OCI-M2 (cell line): ENCODE data around the gene STX1A.

Experiments
- DNase-seq: peaks from one replicate; lab custom pipeline; 2025; ENCODE audit not compliant: unreplicated experiment; lab: John Stamatoyannopoulos, UW

STX1A gene

DNA sequence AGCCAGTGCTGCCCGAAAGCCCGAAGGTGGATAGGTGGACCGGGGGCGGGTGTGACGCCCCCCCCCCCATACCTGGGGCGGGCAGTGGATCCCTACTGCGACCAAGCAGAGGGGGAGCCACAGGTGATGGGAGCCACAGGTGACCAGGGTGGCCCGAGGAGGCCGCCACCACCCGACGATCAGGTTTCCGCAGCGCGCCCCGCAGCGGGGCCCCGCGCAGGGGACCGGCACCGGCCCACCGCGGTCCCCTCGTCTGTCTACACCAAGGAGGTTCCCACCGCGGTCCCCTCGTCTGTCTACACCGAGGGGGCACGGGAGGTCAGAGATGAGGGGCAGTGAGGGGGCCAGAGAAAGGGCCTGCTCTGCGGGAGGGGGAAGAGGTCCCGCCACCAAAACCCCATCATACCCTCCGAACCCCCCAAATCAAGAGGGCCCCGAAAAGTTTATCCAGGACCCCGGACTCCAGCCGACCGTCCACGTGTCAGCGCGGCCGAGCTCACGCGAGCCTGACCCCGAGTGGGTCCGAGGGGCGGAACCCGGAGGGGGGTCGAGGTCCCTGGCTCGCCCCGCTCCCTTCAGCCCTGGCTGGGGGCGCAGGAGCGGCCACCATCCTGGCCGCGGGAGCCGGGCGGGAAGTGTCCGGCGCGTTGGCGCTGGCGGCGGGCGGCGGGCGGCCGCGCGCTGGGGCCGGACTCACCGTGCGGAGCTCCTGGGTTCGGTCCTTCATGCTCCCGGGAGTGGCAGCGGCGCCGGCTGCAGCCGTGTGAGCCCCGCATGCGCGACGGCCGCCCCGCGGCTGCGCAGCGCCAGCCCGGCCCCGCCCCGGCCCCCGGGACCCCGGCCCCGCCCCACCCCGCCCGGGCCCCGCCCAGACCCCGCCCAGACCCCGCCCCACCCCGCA, at the start of gene STX1A:
Gene STX1A, minus strand, starts transcription at position 765 of the 901 bp plus-strand sequence. Its CDS starts 38 bp downstream, at position 727.
- DNase-seq = no peak

DNA sequence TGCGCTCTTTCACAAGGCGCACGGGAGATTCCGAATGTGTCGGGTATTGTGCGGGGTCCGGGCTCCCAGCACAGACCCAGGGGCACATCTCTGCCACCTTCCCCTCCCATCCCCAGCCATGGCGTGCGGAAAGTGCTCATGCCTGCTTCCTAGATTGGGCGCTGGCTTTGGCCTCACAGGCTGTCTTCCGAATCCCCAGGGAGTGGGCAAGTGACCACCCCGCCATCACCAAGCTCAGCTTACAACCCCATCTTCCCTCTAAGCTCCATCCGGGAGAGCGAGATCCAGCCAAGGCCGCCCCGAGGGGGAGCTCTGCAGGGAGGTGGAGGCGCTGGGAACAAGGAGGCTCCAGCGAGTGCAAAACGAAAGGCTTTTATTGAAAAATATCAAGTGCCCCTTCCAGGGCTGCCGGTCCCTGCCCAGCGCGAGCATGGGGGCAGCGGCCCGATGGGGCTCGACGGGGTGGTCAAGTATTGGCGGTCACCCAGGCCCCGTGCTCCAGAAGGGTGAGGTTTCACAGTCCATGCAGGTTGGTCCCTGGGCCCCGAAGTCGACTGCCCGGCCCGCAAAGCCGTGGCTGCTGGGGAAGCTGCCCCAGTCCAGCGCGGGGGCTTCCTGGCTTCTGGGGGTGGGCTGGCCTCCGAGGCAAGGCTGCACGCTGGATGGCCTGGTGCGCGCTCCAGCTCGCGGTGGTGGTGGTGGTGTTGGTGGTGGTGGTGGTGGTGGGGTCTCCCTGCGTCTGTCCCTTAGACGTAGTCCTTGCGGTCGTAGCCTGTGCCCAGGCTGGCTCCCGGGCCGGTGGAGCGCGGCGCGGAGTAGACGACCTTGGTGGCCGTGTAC, 49.4 kb upstream of the STX1A start:
- DNase-seq = no peak

DNA sequence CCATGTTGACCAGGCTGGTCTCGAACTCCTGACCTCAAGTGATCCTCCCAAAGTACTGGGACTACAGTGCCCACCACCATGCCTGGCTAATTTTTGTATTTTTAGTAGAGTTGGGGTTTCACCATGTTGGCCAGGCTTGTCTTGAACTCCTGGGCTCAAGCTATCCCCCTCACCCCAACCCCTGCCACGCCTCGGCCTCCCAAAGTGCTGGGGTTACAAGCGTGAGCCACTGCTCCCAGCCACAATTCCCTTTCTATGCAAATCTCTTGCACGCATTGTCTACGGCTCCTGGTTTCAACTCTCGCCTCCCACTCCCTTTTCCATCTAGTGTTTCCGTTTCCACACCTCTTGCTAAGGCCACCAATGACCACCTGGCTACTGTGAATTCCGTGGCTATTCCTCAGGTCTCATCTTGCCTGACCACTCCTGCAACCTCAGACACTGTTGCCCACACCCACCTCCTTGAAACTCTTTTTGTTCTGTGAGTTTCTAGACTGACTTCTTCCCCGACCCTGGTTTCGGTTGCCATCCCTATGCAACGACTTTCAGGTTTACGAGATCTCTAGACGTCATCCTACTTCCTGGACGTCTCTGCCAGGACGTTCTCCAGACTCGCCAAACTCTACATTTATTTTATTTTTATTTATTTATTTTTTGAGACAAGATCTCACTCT, 47.2 kb upstream of the STX1A start:
- DNase-seq = no peak

DNA sequence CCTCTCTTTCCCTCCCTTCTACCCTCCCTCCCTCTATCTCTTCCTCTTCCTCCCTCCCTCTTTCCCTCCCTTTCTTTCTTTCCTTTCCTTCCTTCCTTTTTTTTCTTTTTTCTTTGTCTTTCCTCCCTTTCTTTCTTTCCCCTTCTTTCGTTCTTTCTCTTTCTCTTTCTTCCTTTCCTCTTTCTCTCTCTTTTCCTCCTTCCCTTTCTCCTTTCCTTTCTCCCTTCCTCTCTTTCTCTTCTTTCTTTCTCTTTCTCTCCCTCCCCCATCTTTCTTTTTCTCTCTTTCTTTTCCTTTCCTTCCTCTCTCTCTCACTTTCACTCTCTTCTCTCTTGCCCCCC, 43.2 kb upstream of the STX1A start:
- no peak for DNase-seq

DNA sequence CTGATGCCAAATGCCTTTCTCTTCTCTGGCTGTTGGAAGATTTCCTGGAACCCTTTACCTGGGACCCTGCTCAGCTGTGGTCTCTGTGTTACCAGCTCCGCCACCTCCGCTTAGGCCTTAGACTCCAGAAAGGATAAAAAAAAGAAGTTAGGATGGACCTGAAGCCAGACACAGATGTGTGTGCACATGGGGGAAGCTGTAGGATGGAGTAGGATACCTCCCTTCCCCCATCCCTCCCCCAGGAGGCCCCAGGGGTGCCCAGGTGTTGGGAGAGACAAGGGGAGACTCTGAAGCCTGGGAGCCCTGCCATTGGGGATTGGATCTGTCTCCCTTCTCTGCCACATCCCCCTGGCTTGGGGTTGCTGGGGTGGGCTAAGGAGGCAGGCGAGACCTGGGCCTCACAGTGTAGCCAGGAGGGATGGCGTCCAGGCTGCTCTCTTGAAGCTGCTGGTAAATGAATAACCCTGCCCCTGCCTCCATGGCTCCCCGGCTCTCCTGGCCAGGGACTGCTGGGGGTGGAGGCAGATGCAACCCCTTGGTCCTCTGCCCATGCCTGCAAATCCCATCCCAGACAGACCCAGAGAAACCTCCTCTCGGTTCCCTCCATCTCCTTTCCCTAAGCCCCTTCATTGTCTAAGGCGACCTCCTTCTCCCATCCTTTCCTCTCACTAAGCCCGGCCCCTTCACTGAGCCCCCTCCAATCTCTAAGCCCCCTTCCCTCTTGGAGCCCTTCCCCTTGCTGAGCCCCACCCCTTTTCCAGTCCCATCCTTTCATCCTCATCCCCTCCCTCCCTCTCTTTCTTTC, 42.6 kb upstream of the STX1A start:
- no peak for DNase-seq

DNA sequence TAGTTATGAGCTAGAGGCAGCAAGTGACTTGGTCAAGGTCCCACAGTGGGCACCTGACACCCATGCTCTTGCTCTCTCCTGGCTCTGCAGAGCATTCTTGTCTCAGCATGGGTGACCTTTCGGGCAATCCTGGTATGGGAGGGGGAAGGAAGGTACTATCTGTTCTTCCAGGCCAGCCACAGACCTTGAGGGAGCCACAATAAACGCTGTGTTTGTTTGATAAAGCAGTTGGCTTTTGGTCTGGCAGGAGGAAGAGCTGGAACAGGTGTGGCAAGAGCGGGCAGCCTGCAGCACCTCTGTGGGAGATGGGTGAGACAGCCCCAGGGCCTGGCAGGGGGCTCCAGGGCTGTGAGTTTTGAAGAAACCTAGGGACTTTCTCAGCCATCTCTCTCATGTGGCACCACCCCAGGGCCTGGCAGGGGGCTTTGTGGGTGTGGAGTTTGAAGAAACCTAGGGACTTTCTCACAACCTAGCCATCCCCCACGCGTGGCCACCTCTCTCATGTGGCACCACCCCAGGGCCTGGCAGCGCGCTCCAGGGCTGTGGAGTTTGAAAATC, 39.2 kb upstream of the STX1A start:
- DNase-seq = no peak

DNA sequence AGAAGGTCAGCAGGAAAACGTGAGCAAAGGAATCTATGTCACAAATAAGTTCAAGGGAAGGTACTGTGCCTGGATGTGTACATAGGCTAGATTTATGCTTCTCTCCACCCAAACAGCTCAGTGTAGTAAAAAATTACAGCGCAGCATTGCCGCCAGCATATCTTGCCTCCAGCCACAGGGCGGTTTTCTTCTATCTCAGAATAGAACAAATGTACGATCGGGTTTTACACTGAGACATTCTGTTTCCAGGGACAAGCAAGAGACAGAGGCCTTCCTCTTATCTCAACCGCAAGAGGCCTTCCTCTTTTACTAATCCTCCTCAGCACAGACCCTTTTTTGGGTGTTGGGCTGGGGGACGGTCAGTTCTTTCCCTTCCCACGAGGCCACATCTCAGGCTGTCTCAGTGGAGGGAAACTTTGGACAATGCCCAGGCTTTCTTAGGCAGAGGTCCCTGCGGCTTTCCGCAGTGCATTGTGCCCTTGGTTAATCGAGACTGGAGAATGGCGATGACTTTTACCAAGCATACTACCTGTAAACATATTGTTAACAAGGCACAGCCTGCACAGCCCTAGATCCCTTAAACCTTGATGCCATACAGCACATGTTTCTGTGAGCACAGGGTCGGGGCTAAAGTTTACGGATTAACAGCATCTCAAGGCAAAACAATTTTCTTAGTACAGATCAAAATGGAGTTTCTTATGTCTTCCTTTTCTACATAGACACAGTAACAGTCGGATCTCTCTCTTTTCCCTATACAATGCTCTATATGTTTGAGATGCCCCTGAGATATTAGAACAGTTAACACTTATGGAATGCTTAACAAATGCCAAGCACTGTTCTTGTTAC, 30.7 kb upstream of the STX1A start:
- peak; percentile 36 for DNase-seq

DNA sequence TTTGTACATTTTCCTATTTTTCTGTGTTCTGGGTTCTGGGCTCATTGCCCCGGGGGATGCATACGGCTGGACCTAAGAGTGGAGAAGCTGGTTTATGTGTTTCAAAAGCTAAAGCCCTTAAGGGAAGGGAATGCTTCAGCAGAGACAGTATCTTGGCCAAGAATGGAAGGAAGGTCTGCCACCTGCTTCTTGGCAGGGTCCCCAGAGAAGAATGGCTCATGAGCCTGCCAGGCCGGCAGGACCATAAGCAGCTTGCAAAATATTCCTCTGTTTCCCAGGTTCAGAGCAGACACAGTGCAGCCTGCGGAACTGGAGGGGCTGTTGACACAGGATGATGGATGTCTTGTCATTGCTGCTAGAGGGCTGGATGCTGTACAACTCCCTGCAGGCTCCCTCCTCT, 26.9 kb upstream of the STX1A start:
- DNase-seq = no peak

DNA sequence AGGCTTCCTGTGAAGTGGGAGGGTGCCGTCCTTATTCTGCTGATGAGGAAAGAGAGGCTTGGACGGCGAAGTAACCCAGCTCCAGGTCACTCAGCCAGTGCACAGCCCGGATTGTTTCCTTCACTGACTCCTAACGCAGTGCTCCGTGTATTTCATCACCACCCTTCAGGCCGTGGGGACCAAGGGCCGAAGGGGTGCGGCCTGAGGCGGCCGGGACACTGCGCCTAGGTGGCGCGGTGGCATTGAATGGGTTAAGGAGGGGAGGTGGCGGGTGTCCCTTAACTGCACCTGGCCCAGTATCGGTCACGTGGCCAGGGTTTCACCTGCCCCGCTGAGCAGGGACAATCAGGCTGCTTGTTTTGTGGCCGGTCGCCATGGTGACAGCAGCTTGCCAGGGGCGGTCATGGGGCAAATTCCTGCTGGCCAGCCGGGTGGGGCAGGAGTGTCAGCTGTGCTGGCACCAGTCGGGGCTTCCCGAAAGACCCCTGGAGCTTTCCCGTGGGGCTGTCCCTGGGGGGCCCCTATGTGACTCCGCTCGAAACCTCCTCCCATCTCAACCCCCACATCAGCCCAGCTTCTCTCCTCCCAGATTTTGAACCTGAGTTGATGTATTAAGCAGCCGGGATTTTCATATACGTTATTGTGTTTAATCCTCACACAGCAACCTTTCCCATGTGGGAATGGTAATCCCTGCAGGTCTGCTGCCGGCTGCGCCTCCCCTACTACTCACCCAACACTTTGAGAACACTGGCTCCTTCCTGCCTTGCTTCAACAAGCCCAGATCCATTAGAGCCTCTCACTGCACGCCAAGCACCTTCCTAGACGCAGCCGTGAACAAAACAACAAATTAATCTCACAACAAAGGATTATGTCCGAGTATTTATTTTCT, 23.5 kb upstream of the STX1A start:
- DNase-seq = no peak

DNA sequence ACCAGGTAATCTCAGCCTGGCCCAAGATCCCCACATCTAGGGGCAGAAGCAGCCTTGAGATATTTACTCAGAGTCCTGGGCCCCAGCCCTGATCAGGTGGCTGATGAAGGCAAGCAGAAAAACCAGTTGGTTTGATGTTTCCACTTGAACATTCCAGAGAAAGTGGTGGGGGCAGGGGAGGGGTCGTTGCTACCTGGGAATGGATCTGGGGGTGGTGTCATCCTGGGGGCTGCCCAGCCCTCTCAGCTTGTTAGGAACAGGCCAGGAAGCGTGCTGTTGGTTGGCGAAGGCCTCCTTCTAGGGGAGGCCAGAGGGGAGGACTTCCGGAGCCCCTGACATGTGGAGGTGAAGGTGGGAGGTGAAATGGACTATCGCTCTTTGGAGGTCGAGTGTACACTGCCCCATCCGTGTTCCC, 22.9 kb upstream of the STX1A start:
- DNase-seq = no peak

DNA sequence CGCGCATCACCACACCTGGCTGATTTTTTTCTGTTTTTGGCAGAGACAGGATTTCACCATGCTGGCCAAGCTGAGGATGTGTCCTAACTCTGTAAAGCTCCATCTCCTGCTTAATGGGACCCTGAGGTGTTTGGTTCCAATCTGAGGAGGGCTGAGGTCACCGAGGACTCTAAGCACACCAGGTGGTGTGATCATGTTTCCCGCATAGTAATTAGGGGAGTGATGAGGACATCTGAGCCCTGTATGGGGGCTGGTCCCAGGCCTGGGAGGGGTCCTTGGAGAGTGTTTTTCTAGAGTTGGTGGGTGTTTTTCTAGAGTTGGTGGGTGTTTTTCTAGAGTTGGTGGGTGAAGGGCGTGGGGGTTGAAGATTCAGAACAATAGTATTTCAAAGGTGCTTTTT, 22.1 kb upstream of the STX1A start:
- DNase-seq = no peak

DNA sequence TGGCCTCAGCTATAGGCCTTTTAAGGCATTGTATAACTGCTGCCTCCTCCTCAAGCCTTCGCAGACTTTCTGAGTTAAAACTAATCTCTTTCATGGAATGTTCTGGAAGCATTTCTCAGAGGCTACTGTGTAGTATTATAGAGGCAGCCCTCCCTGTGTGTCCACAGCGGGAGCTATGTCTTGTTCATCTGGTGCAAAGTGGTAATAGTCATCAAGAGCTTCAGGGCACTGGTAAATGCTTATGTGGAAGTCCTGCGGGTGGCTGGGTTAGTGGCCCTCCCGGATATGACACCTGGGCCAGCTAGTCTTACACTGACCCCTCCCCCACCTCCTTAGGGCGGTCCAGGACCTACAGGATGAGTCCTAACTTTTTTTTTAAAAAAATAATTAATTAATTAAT, 21.3 kb upstream of the STX1A start:
- no peak for DNase-seq

DNA sequence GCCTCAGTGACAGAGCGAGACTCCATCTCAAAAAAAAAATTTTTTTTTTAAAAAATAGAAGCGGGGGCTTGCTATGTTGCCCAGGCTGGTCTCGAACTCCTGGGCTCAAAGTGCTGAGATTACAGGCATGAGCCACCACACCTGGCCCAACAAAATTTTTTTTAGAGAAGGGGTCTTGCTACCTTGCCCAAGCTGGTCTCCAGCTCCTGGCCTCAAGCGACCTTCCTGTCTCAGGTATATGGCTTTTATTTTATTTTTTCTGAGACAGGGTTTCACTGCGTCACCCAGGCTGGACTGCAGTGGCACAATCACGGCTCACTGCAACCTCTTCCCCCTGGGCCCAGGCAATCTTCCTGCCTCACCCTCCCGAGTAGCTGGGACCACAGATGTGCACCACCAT, 20.7 kb upstream of the STX1A start:
- DNase-seq = no peak

DNA sequence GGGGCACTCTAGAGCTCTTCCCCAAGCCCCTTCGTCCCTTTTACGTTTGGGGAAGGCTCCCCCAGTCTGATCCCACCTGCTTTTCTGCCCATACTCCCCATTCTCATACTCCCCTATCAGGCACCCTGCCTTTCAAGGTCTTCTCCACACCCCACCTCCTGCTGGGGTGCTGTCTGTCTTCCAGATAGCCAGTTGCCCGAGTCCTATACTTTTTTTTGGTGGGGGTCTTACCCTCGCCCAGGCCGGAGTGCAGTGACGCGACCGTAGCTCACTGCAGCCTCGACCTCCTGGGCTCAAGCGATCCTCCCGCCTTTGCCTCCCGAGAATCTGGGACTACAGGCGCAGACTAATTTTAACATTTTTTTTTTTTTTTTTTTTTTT, 19.9 kb upstream of the STX1A start:
- DNase-seq = no peak

DNA sequence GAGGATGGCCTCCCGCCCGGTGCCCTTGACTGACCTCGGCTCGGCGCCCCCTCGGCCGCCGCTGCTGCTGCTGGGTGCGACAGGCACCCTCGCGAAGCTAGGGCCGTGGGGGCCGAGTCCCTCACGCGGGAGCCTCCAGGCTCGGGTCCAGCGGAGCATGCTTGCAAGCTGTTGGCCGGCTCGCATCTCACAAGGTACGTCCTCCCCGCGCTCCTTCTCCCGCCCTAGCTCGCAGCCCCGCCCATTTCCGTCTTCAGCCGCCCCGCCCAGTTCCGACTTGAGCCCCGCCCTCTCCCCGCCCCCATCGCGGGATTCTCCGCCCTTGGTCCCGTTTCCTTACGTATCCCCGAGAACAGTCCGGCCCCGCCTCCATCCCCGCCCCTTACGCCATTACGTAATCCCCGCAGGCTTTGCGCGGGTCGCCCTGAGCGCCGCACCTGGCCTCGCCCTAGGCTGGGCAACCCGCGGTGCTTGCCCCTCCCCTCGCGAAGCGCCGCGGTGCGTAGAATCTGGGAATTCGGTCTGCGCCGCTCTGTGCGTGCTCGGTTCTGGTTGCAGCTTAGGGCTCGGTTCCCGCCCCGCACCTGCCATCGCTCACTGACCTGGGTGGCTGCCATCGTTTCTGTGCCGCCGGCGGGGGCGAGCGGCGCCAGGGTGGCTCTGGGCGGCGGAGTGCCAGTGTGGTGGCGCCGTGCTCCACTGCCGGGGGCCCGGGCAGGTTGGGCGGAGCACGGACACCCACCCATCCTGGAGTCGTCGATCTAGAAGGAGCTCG, 19.3 kb upstream of the STX1A start, which contains the start of gene ABHD11:
Gene ABHD11, minus strand, starts transcription at position 191 of the 775 bp plus-strand sequence. Its CDS starts 32 bp downstream, at position 159.
- DNase-seq = peak; percentile 28

DNA sequence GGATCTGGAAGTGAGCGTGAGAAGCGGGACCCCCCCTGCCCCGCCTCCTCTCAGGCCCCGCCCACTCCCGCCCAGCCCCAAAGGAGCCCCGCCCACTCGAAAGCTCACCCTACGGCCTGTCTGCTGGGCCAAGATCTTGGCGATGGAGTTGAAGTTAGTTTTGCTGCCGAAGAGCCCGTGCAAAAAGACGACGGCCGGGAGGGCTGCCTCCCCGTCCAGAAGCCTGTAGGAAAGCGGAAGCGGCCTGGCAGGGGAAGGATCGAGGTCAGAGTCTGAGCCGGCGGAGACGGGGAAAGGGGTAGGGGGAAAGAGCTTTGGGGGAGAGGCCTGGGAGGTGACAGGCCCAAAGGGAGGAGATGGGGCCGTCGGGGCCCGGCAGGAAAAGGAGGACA, 18.7 kb upstream of the STX1A start:
- no peak for DNase-seq

DNA sequence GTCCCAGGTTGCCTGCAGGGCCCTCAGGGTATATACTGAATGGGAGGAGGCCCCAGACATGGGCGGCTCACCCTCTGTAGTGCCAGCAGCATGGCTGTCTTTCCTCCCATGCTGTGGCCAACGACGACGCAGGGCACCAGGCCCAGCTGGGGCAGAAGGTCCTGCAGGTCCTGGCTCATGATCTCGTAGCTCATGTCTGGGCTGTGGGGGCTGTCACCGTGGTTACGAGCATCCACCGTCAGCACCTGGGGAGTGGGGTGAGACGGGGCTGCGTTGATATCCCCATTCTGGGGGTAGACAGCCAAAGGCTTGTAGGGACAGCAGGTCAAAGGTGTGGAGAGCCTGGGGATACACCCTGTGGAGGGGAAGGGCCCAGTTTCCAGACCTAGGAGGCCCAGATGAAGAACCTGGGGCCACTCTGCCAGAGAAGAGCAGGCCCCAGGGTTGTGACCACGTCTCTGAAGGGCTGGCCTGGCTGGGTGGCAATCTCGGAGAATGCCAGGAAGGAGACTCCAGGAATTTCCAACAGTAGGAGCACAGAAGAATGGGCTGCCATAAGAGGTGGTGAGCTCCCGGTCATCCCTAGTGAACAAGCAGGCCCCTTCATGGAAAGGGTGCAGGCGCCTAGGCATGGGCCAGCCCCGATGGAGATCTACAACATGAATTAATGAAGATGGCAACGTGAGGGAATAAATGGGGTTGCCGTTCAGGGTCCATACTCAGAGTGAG, 18.2 kb upstream of the STX1A start:
- DNase-seq = no peak
